RWPE2 (cell line): ENCODE measurements around the gene GRK3.

Experiments
- ATAC-seq: fragments of 200-7000 bp; cut with Tn5 transposase; 3 replicates; pipeline ENCODE4 v1.9.1; 2021; ENCODE audit warnings: low read depth
- DNase-seq: peaks from one replicate; pipeline ENCODE4 v3.0.0-alpha.2; 2020; ENCODE audit warnings: low spot score
- H3K27ac ChIP-seq: fragments of 450-650 bp; 2 replicates; pipeline ENCODE4 v1.5.1; 2017; ENCODE audit warnings: mild to moderate bottlenecking; ENCODE audit not compliant: poor library complexity, severe bottlenecking
- H3K27me3 ChIP-seq: fragments of 250-450 bp; sonication (Bioruptor Pico); 2 replicates; pipeline ENCODE4 v1.5.1; 2021; ENCODE audit warnings: mild to moderate bottlenecking, moderate library complexity; ENCODE audit not compliant: insufficient read depth, poor library complexity, severe bottlenecking
- H3K36me3 ChIP-seq: fragments of 250-450 bp; sonication (Bioruptor Pico); 2 replicates; pipeline ENCODE4 v1.5.1; 2020; ENCODE audit warnings: low read depth, mild to moderate bottlenecking, moderate library complexity
- H3K4me1 ChIP-seq: fragments of 250-450 bp; sonication (Bioruptor Pico); 2 replicates; pipeline ENCODE4 v1.5.1; 2021; ENCODE audit warnings: mild to moderate bottlenecking, moderate library complexity; ENCODE audit not compliant: insufficient read depth, poor library complexity, severe bottlenecking
- H3K4me3 ChIP-seq: fragments of 250-450 bp; sonication (Bioruptor Pico); 2 replicates; pipeline ENCODE4 v1.5.1; 2021; ENCODE audit warnings: mild to moderate bottlenecking, moderate library complexity; ENCODE audit not compliant: severe bottlenecking
- H3K9me3 ChIP-seq: fragments of 250-450 bp; sonication (Bioruptor Pico); 2 replicates; pipeline ENCODE4 v1.5.1; 2021; ENCODE audit warnings: mild to moderate bottlenecking, moderate library complexity; ENCODE audit not compliant: severe bottlenecking
- TF ChIP-seq, protein P1 (sequence below): fragments of 450-650 bp; IDR thresholded peaks from one replicate; pipeline ENCODE4 v1.5.1; 2017; ENCODE audit warnings: mild to moderate bottlenecking, moderate library complexity; ENCODE audit not compliant: poor library complexity, severe bottlenecking

GRK3 gene

DNA sequence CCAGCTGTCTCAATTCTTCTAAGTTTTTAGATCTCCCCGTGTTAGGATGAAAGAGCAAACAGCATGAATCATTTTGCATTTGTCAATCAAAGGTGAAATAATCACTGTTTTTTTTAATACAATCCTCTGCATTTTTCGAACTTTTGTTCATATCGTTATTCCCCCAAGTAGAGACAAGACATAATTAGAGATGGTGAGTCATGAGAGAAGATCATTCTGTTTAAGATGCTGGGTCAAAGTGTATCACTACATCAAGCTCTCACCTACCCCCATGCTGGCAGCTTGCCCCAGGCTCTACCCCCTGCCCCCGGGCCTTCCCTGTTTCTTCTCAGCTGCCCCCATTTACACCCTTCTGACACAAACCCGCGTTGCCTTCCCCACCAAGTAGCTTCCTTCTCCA is 147.0 kb downstream of the GRK3 start:
- Histone ChIP-seq H3K36me3 (no peaks in the 10 kb centered on the region), H3K27ac (no peak overlapping the region), H3K27me3 (no peaks in the 10 kb centered on the region), H3K9me3 (no peaks in the 10 kb centered on the region), H3K4me1 (no peaks in the 10 kb centered on the region), H3K4me3 (no peak overlapping the region)
- TF ChIP-seq, protein P1, sequence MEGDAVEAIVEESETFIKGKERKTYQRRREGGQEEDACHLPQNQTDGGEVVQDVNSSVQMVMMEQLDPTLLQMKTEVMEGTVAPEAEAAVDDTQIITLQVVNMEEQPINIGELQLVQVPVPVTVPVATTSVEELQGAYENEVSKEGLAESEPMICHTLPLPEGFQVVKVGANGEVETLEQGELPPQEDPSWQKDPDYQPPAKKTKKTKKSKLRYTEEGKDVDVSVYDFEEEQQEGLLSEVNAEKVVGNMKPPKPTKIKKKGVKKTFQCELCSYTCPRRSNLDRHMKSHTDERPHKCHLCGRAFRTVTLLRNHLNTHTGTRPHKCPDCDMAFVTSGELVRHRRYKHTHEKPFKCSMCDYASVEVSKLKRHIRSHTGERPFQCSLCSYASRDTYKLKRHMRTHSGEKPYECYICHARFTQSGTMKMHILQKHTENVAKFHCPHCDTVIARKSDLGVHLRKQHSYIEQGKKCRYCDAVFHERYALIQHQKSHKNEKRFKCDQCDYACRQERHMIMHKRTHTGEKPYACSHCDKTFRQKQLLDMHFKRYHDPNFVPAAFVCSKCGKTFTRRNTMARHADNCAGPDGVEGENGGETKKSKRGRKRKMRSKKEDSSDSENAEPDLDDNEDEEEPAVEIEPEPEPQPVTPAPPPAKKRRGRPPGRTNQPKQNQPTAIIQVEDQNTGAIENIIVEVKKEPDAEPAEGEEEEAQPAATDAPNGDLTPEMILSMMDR = no peak
- DNase-seq (no peak), ATAC-seq (no peak)

DNA sequence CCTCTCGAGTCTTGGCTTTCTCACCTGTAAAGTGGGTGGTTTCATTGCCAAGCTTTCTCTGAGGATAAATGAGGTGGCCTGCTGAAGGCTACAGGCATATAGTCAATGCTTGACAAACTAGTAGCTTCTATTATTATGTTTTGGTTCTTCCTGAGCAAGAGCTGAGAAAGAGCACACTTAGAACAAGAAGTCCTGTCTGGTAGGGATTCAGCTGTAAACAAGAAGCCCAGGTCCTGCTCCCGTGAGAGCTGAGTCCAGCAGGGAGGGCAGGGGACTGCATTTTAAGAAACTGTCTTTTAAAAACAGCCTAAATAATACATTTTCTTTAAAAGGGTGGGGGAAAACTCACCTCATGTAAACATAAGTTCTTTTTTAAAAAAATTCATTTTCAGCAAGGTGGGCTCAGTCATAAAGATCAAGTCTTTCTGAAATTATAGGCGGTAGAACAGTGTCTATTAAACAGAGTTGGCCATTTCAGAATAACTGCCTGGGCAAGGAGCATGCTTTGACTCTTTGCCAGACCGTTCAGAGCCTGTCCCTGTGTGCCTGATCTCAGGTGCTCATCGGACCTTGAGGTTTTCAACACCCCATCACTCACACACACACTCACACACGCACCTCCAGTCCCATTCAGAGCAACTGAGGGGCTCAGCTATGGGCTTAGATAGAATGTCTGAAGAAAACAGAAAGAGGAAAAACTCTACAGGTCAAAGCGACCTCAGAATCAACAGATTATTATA is 148.4 kb downstream of the GRK3 start:
- Histone ChIP-seq H3K27ac (no peak overlapping the region), H3K4me3 (no peak overlapping the region), H3K4me1 (no peaks in the 10 kb centered on the region), H3K27me3 (no peaks in the 10 kb centered on the region), H3K9me3 (no peaks in the 10 kb centered on the region), H3K36me3 (no peaks in the 10 kb centered on the region)
- ATAC-seq (no peak), DNase-seq (no peak)
- TF ChIP-seq, protein P1 = no peak

DNA sequence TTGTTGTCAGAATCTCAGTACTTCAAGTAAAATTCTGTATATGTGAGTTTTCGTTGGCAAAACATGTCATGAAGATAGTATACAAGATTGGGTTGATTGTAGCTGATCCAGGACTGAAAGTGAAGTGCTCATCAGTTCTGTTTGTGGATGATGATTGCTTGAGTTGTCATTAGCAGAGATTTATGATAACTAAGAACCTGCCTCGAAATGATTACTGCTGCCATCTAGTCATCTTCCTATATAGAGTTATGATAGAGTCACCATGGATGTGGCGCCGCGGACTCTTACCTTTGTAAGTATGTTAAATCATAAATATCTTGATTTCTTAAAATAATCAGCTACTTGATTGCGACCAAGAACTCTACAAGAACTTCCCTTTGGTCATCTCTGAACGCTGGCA is 149.6 kb downstream of the GRK3 start:
- no peaks in the 10 kb centered on the region for H3K9me3 ChIP-seq
- H3K27ac ChIP-seq = no peak overlapping the region
- ATAC-seq (no peak), DNase-seq (no peak)
- no peaks in the 10 kb centered on the region for H3K4me1 ChIP-seq
- no peaks in the 10 kb centered on the region for H3K27me3 ChIP-seq
- H3K36me3 ChIP-seq = no peaks in the 10 kb centered on the region
- TF ChIP-seq, protein P1 = no peak
- H3K4me3 ChIP-seq = no peak overlapping the region

DNA sequence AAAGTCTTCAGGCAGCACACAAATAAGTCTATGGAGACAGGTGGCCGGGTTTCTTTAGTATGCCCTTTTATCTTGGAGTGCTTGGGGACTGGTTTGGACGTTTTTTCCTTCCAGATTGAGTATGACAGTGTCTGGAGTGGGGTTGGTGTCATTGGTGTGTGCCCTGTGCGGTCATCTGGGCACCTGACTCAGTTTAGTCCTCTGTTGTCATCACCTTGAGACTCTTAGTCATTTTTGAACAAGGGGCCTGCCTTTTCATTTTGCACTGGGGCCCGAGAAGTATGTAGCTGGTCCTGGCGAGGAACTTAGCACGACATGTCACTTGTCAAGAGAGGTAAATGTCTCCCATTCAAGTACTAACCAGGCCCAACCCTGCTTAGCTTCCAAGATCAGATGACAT is 150.3 kb downstream of the GRK3 start:
- TF ChIP-seq, protein P1 = no peak
- Histone ChIP-seq H3K4me1 (no peaks in the 10 kb centered on the region), H3K9me3 (no peaks in the 10 kb centered on the region), H3K27me3 (no peaks in the 10 kb centered on the region), H3K27ac (no peak overlapping the region), H3K4me3 (no peak overlapping the region), H3K36me3 (no peaks in the 10 kb centered on the region)
- DNase-seq = no peak
- no peak for ATAC-seq

DNA sequence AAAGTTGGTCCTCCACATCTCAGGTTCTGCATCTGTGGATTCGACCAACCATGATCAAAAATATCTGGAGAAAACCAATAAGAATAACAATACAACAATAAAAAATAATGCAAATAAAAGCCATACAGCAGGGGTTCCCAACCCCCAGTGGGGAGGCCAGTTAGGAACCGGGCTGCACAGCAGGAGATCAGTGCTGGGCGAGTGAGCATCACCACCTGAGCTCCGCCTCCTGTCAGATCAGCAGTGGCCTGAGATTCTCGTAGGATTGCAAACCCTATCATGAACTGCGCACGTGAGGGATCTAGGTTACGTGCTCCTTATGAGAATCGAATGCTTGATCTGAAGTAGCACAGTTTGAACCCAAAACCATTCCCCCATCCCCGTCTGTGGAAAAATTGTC is 152.2 kb downstream of the GRK3 start:
- no peak overlapping the region for H3K27ac ChIP-seq
- H3K9me3 ChIP-seq = no peaks in the 10 kb centered on the region
- no peaks in the 10 kb centered on the region for H3K4me1 ChIP-seq
- H3K4me3 ChIP-seq = no peak overlapping the region
- H3K36me3 ChIP-seq = no peaks in the 10 kb centered on the region
- DNase-seq (no peak), ATAC-seq (no peak)
- TF ChIP-seq, protein P1 = no peak
- no peaks in the 10 kb centered on the region for H3K27me3 ChIP-seq
